ENCODE results near the gene CDPF1.

- TF ChIP-seq CTCF (conservative IDR thresholded peaks at IDR 0.05) (no peak), ZFX (IDR thresholded peaks at IDR 0.05) (no peak)
These were observed 5.3 kb downstream of the CDPF1 start for GRCh38 chr22:46244771-46245170.
